NCI-H2227 (cell line): Measurements from ENCODE around the gene DDR2.
A peak's percentile ranks its signal among the peaks of the same experiment; 100 is the strongest.

ENCODE experiments used
- DNase-seq: peaks from one replicate; lab custom pipeline; 2025; ENCODE audit not compliant: unreplicated experiment; lab: John Stamatoyannopoulos, UW

Gene DDR2

DNA sequence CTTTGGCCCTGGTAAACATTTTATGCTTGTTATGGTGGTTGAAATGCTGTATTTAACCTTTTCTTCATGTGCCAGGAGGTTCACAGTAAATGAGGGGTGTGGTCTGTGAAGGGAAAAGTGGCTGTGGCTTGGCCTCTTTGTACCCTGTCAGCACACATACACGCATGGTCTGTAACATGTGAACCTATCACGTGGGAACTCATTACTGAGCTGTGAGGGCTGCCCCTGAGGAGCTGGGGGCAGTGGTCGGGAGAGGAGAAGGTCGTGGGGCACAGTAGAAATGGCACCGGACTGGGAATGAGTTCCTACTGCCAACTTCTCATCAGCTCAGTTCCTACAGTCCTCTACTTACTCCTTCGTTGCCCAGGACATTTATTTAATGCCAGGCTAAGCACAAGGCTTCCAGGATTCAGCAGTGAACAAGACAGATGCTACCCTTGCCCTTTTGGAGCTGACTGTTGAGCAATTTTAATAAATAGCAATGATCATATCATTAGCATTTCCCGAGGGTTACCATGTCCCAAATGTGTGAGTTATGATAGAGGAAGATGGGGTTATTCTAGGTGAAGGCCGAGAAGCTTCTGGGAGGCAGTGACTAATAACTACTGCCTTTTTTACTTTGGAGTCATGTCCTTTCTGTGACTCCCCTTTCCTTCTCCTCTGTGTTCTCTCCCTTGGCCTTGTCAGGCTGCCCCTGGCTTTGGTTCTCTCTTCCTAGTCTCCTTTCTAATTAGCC, 38.8 kb downstream of the DDR2 start:
- DNase-seq, result no peak

DNA sequence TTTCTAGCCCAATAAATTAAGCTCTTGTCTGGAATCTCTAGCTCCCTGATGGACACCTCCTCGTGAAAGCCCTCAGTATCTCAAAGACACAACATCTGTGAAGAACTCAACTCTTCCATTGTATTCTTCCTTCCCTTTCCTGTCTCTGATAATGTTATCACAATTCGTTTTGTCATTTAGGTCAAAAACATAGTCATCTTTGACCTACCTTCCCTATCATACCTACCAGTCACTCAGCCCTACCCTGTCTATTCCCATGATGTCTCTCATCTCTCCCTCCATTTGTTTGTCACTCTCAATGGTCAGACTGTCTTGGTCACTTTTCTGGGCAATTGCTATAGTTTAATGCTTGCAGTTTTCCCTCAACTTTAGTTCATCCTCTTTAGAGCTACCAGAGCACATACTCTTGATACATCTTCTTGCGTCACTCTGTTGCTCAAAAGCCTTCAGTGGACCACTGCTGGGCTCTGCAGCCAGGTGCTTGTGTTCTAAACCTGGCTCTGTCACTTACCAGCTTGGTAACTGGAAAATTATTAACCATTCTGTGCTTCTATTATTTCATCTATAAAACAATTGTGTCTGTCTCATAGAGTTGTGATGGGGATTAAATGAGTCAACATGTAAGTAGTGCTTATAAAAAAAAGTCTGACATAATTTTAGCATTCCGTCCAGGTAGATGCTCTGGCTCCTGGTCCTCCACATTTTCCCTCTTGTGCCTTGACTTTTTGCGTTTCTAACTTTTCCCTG, 39.6 kb downstream of the DDR2 start:
- no peak for DNase-seq

DNA sequence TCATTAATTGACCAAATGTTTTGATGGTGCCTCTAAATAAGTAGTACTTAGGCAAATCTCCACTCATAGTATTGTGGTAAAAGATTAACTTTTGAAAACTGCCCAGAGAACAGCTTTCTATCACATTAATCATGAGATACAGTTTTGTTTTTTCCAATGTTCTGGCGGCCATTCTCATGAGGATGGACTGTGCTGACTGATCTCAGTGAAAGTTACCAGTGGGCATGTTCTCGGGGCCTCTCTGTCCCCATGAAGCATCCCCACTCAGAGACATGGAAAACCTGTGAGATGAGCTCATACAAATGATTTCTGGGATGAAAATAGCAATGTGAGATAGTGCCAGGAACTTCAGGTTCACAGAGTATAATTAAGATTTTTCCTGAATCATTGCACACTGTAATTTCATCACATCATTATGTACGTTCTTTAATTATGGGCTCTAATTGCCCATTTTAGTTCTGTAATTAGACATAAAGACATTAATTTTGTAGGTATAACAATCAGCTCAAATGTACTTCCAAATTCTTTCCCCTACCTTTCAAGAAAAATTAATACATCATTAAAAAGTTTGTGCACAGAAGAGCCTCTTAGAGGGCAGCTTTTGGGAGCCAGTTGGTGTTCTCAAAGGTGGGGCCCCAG, 40.5 kb downstream of the DDR2 start:
- DNase-seq, result no peak

DNA sequence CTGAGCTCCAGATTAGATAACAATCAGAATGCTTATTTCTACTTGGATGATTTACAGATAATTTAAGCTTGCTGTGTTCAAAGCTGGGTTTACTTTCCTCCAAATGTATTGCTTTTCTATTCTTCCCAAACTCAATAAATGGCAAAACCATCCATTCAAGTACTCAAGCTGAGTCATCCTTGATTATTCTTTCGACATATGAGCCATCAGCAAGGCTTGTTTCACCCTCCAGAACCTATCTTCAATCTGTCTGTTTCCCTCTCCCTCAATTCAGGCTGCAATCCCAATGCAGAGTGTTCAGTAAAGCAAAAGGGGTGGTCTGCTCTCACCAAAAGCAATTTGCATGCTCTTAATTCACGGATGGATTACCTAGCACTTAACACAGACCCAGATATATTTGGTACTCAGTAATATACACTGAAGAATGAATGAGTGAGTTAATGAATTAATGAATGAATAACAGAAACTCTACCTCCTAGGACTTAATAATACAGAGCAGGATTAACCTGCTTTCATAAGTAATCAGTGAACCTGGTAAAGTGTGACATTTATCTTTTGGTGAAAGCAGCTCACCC, 41.9 kb downstream of the DDR2 start:
- no peak for DNase-seq

DNA sequence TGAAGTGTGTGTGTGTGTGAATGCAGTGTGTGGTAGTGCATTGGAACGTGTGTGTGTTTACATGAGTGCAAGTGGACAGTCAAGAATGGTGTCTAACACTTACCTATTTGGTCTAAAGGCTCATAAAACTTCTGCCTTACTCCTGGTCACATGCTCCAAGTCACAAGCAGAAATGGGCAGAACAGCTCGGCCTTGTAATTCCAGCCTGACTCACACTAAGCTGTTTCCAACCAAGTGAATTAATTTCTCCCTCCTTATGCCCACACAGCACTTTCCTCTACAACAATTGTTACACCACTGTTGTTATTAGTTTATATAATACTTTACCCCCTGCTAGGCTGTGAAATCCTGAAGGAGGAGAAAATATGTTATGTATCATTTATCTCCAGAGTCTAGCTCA, 43.8 kb downstream of the DDR2 start:
- DNase-seq, result no peak

DNA sequence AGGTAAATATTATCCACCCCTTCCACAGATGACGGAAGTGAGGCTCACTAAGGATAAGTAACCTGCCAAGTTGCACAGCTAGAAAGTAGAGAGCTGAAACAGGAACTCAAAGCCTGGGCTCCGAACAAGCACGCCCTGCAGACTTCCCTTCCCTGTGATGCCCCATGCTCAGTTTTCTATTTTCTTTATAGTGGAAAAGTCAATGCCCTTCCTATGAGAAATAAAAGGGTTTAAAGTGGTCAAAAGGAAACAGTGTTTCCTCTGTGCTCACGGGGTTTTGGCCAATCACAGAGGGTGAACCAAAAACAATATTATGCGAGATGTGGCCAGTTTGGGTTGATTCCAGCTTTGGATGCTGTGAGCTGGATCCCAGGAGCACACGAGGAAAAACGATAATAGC, 44.5 kb downstream of the DDR2 start:
- no peak for DNase-seq

DNA sequence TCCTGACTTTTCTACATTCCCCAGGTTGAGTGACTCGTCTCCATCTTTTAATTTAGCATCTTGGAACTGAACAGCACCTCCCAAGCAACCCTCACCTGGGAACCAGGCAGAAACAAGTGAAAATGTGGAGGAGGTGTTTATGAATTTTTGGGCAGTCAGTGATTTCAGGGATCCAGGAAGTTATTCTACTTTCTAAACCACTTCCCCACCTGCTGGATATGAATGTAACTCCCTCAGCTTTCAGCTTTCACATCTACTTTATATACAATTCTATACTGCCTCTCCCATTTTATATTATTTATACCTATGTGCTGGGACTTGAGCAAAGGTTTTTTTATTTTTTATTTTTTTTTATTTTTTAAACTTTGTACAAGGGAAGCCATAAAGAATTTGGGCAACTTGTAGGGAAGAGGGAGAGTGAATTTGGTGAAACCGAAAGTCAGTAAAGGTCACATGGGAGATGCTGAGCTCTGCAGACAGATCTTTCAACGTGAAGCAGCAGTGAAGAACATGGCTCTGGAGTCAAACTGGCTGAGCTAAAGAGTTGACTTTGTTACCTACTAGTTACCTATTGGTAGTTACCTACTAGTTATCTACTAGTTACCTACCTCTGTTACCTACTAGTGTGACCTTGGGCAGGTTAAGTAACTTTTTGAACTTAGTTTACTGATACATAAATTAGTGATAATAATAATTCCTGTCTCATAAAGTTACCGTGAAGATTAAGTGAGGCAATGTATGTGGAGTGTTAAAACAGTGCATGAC, 45.5 kb downstream of the DDR2 start:
- no peak for DNase-seq

DNA sequence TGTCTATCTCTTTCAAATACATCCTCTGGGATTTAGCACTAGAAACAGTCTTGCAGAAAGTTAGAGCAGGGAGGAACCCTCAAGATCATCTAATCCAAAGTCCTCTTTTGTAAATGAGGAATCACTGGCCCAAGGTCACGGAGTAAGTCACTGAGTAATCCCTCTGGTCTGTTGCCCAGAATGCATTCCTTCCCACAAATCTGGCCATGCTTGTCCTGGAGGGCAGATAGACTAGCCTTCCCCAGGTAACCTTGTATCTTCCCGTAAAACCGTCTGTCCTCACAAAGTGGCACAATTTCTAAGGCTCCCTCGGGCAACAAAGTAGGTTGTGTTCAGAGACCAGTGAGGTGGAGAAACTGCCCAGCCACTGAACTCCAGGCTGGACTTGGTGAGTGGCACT, 46.2 kb downstream of the DDR2 start:
- DNase-seq, result no peak

DNA sequence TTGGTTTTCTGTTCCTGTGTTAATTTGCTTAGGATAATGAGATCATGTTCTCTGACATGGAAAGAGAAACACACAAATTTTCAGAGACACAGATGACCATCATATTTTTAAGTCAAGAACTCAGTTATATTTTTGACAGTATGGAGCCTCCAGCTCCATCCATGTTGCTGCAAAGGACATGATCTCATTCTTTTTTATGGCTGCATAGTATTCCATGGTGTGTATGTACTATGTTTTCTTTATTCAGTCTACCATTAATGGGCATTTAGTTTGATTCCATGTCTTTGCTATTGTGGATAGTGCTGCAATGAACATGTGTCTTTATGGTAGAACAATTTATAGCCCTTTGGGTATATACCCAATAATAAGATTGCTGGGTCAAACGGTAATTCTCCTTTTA, 47.0 kb downstream of the DDR2 start:
- no peak for DNase-seq

DNA sequence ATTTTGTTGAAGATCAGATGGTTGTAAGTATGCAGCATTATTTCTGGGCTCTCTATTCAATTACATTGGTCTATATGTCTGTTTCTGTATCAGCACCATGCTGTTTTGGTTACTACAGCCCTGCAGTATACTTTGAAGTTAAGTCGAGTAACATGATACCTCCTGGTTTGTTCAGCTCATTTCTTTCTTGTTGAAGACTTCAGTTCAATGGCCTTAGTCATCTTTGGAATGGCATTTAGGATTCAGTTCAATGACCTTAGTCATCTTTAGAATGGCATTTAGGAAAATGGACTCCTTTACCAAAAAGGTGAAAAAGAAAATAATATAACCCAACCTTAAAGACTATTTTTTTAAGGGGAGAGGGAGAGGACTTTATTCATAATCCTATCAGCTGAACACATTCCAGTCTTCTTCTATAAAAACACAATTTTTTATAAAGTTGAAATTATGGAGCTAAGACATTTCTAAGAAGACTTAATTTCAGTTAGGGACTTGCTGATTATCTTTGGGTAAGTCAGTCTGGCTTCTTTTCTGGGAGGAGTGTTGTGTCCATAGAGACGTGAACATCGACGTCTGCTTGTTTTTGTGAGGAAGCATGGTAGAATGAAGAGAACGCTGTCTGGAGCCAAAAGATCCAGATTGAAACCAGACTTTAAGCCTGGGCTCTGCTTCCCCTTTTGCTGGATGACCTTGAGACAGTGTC, 48.3 kb downstream of the DDR2 start:
- DNase-seq, result no peak

DNA sequence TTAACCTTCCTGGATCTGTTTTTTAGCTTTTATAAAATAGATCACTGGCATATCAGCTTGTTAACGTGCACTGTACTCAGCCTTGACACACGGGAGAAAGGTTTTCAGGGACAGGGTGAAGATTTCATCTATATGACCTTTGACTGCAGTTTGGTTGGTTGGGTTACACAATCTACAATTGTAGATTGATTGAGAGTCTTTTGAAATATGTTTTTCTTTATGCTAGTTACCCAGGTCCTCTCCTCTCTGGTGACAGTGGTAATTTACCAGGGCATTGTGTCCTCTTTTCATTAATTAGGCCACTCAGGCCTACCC, 48.8 kb downstream of the DDR2 start:
- DNase-seq, result no peak

DNA sequence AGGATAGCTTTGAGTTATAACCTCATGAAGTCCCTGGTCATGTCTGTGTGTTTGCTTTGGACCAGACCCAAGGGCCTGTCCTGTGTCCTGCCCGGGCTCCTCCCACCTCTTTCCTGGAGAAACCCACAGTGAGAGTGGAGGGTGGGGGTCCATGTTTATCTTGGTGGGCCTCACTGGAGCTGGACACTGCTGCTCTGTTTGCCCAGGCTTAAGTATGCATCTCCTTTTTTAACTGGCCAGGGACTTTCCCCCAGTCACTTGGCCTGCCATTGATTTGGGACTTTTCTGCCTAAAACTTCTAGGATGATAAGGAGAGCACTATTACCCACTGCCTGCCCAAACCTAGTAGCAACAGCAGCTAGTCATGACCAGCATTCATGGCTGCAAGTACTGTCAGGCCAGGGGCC, 49.8 kb downstream of the DDR2 start:
- no peak for DNase-seq

DNA sequence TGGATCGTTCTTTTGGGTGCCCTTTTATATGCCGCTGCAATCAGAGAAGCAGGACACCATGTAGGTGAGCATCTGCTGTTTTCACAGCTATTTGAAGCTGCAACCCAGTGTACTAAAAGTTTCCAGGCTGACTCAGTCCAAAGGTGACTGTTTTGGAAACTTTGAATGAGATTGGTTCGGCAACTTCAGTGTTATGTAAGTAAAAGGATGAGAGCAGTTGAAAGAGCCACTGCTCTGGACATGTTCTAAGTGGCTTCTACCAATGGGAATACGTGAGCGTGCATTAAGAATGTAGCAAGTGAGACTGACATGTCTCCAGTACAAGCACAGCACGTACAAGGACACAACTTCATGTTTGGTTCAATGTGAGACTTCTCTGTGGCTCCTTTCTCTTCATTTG, 55.6 kb downstream of the DDR2 start:
- no peak for DNase-seq

DNA sequence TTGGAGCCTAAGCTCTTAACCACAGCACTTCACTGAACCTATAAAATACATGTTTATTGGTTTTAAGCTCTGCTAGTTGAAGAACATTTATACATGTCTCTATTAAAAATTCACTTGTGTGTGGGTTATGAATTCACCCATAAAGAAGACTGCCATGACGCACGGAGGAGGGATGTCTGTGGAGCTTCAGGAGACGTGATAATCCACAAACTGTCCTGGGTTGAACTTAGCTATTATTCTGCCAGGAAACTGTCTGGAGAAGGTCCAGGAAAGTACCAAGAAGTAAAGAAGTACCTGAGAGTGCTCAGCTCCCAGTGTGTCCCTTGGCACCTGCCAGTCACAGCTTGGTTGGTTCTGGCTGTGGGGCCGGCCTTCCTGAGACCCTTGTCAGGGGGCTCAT, 56.3 kb downstream of the DDR2 start:
- DNase-seq, result no peak

DNA sequence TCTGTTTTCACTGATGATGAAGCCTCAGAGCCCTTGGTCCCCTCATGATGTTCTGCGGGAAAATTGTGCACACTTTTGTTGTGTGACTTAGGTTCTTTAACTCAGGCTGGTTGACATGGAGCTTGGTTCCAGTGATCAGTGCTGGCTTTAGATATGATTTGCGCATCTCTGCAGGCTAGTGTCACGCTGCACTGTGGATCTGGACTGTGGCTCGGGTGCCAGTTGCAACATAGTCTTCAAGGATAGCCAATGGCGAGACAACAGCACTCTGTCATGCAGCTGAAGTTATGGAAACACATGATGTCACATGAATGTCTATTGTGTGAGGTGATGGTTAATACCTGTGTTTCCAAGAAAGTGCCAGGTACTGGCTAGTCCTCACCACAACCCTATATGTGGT, 56.7 kb downstream of the DDR2 start:
- DNase-seq, result no peak

DNA sequence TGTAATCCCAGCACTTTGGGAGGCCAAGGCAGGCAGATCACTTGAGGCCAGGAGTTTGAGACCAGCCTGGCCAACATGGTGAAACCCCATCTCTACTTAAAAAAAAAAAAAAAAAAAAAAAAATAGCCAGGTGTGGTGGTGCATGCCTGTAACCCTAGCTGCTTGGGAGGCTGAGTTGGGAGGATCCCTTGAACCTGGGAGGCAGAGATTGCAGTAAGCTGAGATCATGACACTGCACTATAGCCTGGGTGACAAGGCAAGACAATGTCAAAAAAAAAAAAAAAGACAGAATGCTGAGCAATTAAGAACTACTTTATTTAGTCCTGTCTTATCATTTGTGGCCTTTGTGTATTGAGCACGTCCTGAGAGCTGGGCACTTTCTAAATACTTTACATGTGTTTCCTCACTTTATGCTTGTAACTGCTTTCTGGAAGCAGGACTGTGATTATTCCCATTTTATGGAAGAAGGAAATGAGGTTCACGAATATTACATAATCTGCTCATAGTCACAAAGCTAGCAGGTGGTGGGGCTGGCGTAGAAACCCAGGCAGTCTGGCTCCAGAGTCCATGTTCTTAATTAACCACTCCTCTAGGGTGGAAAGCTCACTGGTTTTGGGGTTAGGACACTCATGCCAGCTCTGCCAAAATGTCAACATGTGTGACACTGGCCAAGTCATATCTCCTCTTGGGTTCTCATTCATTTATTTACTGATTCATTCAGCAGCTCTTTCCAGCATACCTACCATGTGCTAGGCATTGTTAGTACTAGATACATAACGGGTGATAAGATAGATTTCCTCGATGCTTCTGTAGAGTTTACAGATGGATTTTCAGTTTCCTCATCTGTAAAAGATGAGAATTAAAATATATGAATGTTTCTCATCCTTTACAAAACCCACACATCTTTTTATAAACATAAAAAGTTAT, 57.7 kb downstream of the DDR2 start:
- no peak for DNase-seq

DNA sequence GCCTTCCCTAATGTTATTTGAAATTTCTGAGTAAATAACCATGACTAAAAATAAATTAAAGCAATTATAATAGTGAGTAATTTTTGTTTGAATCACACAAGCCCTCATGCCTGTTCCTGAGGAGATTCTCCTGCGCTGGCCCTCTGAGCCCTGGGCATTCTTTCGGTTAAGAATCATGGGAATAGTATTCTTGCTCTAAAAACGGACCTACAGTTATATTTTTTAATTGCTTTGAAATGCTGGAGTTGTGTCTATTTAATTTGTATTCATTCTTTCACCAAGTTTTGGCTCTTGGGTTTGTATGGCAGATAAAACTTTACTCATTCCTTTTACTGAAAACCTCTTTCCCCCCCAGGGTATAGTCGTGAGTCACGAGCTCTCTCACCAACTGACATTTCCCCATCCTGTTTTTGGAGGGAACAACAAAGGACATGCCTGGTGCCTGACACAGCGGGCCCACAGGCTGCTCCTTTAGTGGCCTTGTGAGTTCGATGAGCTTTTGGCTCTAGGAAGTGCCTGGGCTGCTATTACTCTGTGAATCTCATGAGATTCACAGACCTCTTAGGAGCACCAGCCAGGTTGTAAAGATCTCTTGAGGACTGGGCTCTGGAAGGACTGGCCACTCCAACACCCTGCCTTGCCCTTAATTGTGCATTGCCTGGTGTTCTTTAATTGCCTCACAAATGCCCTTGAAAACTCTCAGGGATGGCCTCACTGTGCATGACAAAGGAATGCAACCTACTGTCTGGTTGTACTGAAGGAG, 58.6 kb downstream of the DDR2 start:
- peak; percentile 8 for DNase-seq

DNA sequence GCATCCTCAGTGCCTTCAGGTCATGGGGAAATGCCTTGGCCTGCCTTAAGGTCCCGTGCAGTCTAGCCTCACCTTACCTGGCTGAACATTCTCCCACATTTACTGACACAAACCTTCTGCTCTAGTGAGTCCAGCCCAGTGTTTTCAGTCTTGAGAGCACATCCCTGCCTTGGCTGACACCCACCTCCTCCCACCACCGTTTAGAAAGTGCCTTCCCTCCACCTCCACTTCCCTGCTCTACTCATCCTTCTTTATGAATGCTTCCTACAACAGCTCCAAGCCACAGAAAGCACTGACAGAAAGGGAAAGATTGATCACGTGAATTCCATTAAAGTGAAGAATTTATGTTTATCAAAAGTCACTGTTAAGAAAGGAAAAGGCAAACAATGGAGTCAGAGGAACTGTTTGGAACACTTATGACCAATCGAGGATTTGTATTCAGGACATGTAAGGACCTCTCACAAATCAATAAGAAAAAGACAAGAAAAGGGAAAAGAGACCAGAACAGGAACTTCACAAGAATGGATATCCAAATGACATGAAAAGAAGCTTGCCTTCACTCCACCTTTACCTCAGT, 59.8 kb downstream of the DDR2 start:
- no peak for DNase-seq

DNA sequence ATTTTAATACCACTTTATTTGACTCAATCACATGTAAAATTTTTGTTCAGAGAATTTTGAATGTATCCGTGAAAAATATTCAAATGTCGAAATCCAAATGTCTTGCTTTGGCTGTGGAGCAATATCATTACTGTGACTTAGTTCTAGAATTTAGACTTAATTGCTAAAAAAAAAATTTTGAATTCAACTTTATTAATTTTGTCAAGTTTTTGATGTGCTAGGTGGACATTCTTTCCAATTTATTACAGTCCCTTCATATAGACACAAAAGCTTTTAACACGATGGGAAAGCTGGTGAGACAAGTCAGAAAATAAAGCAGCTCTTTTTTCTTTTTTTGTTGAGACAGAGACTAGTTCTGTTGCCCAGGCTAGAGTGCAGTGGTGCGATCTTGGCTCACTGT, 62.6 kb downstream of the DDR2 start:
- DNase-seq, result no peak
